Neural progenitor cell (in vitro differentiated cells): ENCODE data around the gene RILPL1.

Source experiments
- CTCF ChIP-seq: fragments of 200-600 bp; sonication (generic); IDR thresholded peaks from 2 replicates; pipeline ENCODE4 v1.5.1; 2017; ENCODE audit warnings: antibody characterized with exemption, mild to moderate bottlenecking
- EZH2 ChIP-seq: fragments of 200-600 bp; sonication (generic); IDR thresholded peaks from 2 replicates; pipeline ENCODE4 v1.6.1; 2017; ENCODE audit warnings: antibody characterized with exemption, mild to moderate bottlenecking, moderate library complexity
- EZH2phosphoT487 ChIP-seq: fragments of 200-600 bp; sonication (generic); IDR thresholded peaks from 2 replicates; pipeline ENCODE4 v1.6.1; 2017; ENCODE audit warnings: antibody characterized with exemption

- TF ChIP-seq EZH2 (no peak), CTCF (no peak), EZH2phosphoT487 (no peak)
Measured at GRCh38 chr12:123580772-123581171, 47.3 kb upstream of the RILPL1 start.
